GM12872 (cell line): ENCODE measurements around the gene SOBP.

Experiments
- CTCF ChIP-seq: IDR thresholded peaks from 3 replicates; pipeline ENCODE4 v1.5.1; 2011; ENCODE audit warnings: low read depth, mild to moderate bottlenecking, low read length, moderate library complexity; ENCODE audit not compliant: insufficient read depth

The SOBP gene

DNA sequence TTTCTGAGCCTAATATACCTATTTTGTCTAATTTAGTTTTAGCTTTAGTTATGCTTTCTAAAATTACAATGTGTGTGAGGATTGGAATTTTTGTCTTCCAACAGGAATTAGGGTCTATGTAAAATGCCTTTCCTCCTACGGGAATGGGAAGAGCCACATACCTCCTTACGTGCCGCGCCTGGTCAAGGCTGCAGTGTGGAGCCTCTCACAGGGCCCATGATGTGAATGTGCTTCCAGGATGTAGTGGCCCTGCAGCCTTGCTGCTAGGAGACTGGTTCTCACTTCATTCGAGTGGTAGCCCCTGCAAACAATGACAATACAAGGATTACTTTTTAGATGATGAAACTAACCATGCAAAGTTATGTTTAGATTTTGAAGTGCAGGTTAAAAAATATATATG is 110.2 kb downstream of the SOBP start:
- TF ChIP-seq CTCF: no peak

- no peak for TF ChIP-seq CTCF
Measured at GRCh38 chr6:107600936-107601335, 111.0 kb downstream of the SOBP start.

GRCh38 chr6:107601406-107601805 is 111.5 kb downstream of the SOBP start:
- no peak for TF ChIP-seq CTCF

DNA sequence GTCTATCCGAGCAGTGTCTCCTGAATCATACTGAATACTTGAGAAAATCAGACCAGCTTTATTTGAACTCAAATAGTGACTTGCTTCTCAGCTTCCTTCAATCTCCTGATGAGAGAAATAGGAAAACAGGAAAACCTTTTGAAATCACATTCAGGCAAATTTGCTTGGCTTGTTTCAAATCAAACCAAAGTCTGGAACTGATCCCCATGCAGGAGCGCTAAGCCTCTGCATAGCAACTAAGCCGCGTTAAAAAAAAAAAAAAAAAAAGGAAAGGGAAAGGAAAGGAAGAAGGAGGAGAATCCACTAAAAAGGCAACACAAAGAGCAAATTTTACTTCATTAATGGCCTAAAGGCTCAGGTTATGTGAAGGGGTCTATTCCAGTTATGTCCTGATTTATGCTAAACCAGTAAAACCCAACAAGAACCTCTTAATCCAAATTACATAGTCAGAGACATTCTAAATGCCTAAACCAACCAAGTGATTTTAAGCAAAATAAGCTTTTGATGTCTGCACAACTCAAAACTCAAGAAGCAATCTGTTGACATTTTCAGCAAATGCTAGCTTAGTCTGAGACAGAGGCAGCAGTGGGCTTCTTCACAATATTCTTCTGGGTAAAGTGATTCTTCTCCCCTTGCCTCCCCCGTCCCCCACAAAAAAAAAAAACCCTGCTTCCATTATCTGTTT is 112.5 kb downstream of the SOBP start:
- TF ChIP-seq CTCF: no peak

- TF ChIP-seq CTCF: no peak
Measured at GRCh38 chr6:107603006-107603370, 113.1 kb downstream of the SOBP start.

DNA sequence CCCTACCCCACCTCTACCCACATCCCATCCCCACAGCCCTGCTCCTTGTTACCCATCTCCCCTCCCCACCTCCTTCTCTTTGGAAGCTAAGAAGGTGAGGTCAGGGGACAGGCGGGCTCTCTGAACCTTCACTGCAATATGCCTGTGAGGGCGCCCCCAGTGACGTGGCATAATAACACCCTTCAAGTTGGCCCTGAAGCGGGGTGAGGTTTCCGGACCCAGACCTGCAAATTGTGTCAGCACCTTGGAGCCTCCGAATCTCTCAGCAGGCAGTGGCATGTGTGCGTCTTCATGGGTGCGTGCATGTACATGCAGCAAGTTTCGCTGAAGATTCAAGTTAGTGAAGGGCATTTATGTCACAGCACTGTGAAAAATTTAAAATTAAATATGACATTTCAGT is 114.6 kb downstream of the SOBP start:
- no peak for TF ChIP-seq CTCF

DNA sequence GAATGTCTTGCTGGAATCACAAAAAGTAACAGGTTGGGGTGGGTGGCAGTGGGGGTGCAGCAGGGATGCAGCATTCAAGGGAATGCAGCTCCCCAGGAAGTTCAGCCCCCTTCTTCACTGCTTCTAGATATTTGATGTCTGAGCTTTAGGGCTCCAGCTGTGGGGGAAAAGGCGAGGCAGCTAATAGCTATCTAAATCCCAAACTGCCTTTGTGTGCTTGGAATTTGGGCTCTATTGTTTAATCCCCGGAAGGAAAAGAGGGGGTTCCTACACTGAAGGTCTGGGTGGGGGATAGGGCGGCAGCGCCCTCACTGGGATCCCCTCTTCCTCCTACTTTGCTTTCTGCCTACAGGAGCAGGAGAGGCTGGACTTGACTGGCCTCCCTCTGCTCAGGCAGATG is 116.5 kb downstream of the SOBP start:
- TF ChIP-seq CTCF: no peak
